ENCODE results near the gene MLLT6. TPM values are rescaled to one million over a fixed set of nuclear protein-coding genes. Genes with fewer than 3 reads are reported as not detected.

The MLLT6 gene
- total and polyA plus RNA-seq, 2 of the 4 experiments (the other 2 are of a cell fraction): 7.2 to 21.2 TPM

DNA sequence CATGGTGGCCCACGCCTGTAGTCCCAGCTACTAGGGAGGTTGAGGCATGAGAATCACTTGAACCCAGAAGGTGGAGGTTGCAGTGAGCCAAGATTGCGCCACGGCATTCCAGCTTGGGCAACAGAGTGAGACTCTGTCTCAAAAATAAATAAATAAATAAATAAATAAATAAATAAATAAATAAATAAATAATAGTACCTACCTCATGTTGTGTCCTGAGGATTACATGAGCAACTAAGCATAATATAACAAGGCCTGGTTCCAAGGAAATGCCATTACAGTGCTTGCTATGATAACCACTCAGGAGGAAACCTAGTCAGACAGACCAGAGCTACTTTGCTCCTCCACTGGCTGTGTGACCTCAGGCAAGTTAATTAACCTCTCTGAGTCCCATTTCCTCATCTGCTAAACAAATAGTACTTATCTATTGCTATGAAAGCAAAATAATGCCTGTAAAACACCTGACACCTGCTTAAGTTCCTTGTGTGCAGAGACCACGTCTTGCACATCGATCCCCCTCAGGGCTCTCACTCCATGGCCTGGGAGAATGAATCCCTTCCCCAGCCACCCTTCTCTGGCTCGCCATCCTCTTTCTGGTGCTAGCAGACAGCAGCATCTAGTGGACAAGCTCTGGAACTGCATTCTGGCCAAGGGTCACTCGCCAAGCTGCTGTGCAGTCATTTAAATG is 37.8 kb upstream of the MLLT6 start:
- dilution Hi-C loops (cut with HindIII; ENCODE audit: low sequenced_read_pairs, unreplicated experiment): no loop called here

More for the DNA sequence above, 37.8 kb upstream of the MLLT6 start:
- no peak overlapping the region for H3K4me3 ChIP-seq (ENCODE audit: insufficient read depth, low read depth, low read length)
- DNase-seq: peak; percentile 70
- no peak overlapping the region for H4K8ac ChIP-seq (ENCODE audit: low read depth in 2 of 2, low read length in 2 of 2)
- no peak overlapping the region for H4K5ac ChIP-seq (ENCODE audit: low read depth, low read length)
- no peak overlapping the region for H3K14ac ChIP-seq (replicated peaks; ENCODE audit: low read depth, low read length)
- H4K91ac ChIP-seq (ENCODE audit: insufficient read depth, low read depth, low read length): no peak overlapping the region
- no peak for TF ChIP-seq ELK1 (IDR thresholded peaks at IDR 0.05; ENCODE audit: borderline replicate concordance, low read depth, low read length)
- TF ChIP-seq SMC3 (IDR thresholded peaks at IDR 0.05; ENCODE audit: low read depth, low read length): peak; percentile 81
- peak; percentile 99 for TF ChIP-seq RAD21 (IDR thresholded peaks at IDR 0.05; ENCODE audit: low read length)
- 0 out of 2 replicates have a peak, but pooled peaks have one; percentile 41 for TF ChIP-seq POLR2A (IDR thresholded peaks at IDR 0.05; ENCODE audit: low read depth, low read length)
- TF ChIP-seq, protein P1, sequence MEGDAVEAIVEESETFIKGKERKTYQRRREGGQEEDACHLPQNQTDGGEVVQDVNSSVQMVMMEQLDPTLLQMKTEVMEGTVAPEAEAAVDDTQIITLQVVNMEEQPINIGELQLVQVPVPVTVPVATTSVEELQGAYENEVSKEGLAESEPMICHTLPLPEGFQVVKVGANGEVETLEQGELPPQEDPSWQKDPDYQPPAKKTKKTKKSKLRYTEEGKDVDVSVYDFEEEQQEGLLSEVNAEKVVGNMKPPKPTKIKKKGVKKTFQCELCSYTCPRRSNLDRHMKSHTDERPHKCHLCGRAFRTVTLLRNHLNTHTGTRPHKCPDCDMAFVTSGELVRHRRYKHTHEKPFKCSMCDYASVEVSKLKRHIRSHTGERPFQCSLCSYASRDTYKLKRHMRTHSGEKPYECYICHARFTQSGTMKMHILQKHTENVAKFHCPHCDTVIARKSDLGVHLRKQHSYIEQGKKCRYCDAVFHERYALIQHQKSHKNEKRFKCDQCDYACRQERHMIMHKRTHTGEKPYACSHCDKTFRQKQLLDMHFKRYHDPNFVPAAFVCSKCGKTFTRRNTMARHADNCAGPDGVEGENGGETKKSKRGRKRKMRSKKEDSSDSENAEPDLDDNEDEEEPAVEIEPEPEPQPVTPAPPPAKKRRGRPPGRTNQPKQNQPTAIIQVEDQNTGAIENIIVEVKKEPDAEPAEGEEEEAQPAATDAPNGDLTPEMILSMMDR (conservative IDR thresholded peaks at IDR 0.05; ENCODE audit: low read depth, low read length): peak; percentile 99
- no peak for TF ChIP-seq USF2 (IDR thresholded peaks at IDR 0.05; ENCODE audit: low read depth, low read length)
- peak; percentile 48; the same call in 1 of the 2 replicates for TF ChIP-seq MAZ (IDR thresholded peaks at IDR 0.05; ENCODE audit: borderline replicate concordance, low read depth, low read length)
- in situ Hi-C loops (cut with MboI; ENCODE audit: low sequenced_read_pairs): loop anchor here (10.0 kb wide), 2 partner anchors 102 to 312 kb away; partner anchors contain the start of gene SOCS7
- no peak overlapping the region for H2BK15ac ChIP-seq (ENCODE audit: low read depth, low read length)
- no peak overlapping the region for H3K18ac ChIP-seq (ENCODE audit: low read depth, low read length)
- peaks cover 54% of the 10 kb centered on the region for H3K27me3 ChIP-seq (ENCODE audit: control insufficient read depth, insufficient read depth, low read length)
- H2BK120ac ChIP-seq (ENCODE audit: low read depth, low read length): no peak overlapping the region
- no CpG with 5 or more reads among the region's 7 CpGs for WGBS, 2 experiments (ENCODE audit: extremely low coverage in 2 of 2, insufficient read length in 1 of 2)
- H2BK5ac ChIP-seq (ENCODE audit: low read depth, low read length, poor library complexity, severe bottlenecking): no peak overlapping the region
- H3K9me1 ChIP-seq (ENCODE audit: insufficient read depth, low read length): no peaks in the 10 kb centered on the region
- peak overlapping the region; percentile 2 for H2AFZ ChIP-seq (replicated peaks; ENCODE audit: low read length, poor library complexity)
- BruUV-seq (replicated peaks): no TSS peak
- H3K9ac ChIP-seq (ENCODE audit: low read depth, low read length): no peak overlapping the region
- H3K56ac ChIP-seq (ENCODE audit: extremely low read depth, insufficient read depth, low read length): no peak overlapping the region
- no peak overlapping the region for H3K4me2 ChIP-seq (ENCODE audit: low read depth, low read length)
- ChIA-PET CTCF (interaction anchor here (0.6 to 2.3 kb wide), 7 partner anchors 14 to 316 kb away, joined by 3 to 14 read pairs (median 3); partner anchors contain the start of gene SOCS7), POLR2A (ENCODE audit: unreplicated experiment) (no interaction called here)
- H2AK5ac ChIP-seq (ENCODE audit: low read depth, low read length): no peak overlapping the region
- H3K4me1 ChIP-seq (ENCODE audit: control insufficient read depth, insufficient read depth, low read length): no peaks in the 10 kb centered on the region
- no peaks in the 10 kb centered on the region for H3K36me3 ChIP-seq (ENCODE audit: control insufficient read depth, insufficient read depth, low read length)
- H3K27ac ChIP-seq (ENCODE audit: insufficient read depth, low read length): no peak overlapping the region
- intact Hi-C loops (cut with micrococcal nuclease): loop anchor here (1.0 to 5.0 kb wide), 6 partner anchors 109 to 318 kb away; no protein-coding TSS in a partner anchor
- H4K20me1 ChIP-seq (ENCODE audit: insufficient read depth, low read length): 0 out of 2 replicates have a peak, but pooled peaks cover 4% of the 10 kb centered on the region
- H2BK20ac ChIP-seq (ENCODE audit: low read depth, low read length): no peak overlapping the region
- ATAC-seq (ENCODE audit: low read depth): peak; percentile 94
- no peaks in the 10 kb centered on the region for H3K79me1 ChIP-seq (ENCODE audit: low read depth in 1 of 2, low read length in 2 of 2)
- H3K4ac ChIP-seq (ENCODE audit: low read depth, low read length): no peak overlapping the region
- H2AK9ac ChIP-seq (replicated peaks; ENCODE audit: low read depth, low read length, poor library complexity): no peak overlapping the region
- H3K9me3 ChIP-seq (ENCODE audit: control insufficient read depth, insufficient read depth, low read length): no peaks in the 10 kb centered on the region
- no peak overlapping the region for H3K23ac ChIP-seq (ENCODE audit: low read depth, low read length)
